Raji (cell line): ENCODE results near the gene LRRC15.

Experiments
- POLR2A ChIP-seq: IDR thresholded peaks from 2 replicates; pipeline ENCODE4 v1.6.1; 2011; ENCODE audit warnings: low read depth, low read length, control low read depth; ENCODE audit not compliant: insufficient read depth

LRRC15 gene

GRCh38 chr3:194322678-194323211 lies 46.8 kb downstream of the LRRC15 start:
- no peak for TF ChIP-seq POLR2A

- TF ChIP-seq POLR2A = no peak
Measured at GRCh38 chr3:194321693-194322640, 47.6 kb downstream of the LRRC15 start.

GRCh38 chr3:194320744-194321243 lies 48.7 kb downstream of the LRRC15 start:
- TF ChIP-seq POLR2A = no peak

- TF ChIP-seq POLR2A = no peak
Measured at GRCh38 chr3:194320100-194320499, 49.4 kb downstream of the LRRC15 start.

- TF ChIP-seq POLR2A = no peak
Measured at GRCh38 chr3:194318511-194319161, 50.9 kb downstream of the LRRC15 start.

- TF ChIP-seq POLR2A = no peak
Measured at GRCh38 chr3:194316918-194317317, 52.6 kb downstream of the LRRC15 start.

GRCh38 chr3:194315965-194316361 lies 53.6 kb downstream of the LRRC15 start:
- no peak for TF ChIP-seq POLR2A

GRCh38 chr3:194315088-194315964 lies 54.2 kb downstream of the LRRC15 start:
- no peak for TF ChIP-seq POLR2A

- TF ChIP-seq POLR2A = no peak
Measured at GRCh38 chr3:194314388-194315068, 55.0 kb downstream of the LRRC15 start.

GRCh38 chr3:194313560-194314387 lies 55.8 kb downstream of the LRRC15 start:
- no peak for TF ChIP-seq POLR2A

- TF ChIP-seq POLR2A = no peak
Measured at GRCh38 chr3:194312743-194313281, 56.7 kb downstream of the LRRC15 start.

GRCh38 chr3:194312186-194312742 lies 57.3 kb downstream of the LRRC15 start:
- TF ChIP-seq POLR2A = no peak

GRCh38 chr3:194311000-194311399 lies 58.5 kb downstream of the LRRC15 start:
- TF ChIP-seq POLR2A = no peak
